ENCODE data around the gene CD93.

Gene CD93

DNA sequence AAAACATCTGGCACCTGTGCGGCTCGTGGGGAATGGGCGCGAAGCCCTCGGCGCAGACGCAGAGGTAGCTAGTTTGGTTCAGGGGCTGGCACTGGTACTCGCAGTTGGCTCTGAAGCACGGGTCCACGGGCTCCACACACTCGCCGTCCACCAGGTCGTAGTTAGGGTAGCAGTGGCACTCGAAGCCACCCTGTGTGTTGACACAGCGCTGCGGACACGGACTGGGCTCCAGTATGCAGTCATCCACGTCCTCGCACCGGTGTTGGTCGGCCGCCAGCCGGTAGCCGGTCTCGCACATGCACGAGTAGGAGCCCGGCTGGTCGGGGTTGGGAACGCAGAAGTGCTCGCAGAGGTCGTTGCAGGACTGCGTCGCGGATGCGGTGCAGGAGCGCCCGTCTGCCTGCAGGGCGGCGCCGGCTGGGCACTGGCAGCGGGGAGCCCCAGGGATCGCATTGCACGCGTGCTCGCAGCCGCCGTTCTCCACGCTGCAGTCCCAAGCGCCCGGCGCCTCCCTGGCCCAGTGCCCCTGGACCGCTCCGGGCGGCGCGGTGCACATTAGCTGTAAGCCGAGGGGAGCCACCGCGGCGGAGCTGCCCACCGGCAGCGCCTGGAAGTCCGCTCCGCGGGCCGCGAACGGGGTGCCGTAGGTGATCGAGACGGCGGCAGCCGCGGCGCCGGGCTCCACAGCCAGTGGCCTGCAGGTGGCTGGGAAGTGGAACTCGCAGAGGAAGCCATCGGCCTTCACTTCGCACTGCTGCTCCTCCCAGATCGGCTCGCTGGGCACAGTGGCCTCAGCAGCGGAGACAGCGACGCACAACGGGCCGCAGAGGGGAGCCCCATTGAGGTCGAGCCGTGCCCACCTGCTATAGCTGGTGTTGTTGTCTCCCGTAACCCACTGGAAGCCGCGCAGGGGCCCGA, 37.6 kb downstream of the CD93 start:
- H3K4me1 ChIP-seq (ENCODE audit: control insufficient read depth, insufficient read depth, low read length), result peaks cover 2% of the 10 kb centered on the region

DNA sequence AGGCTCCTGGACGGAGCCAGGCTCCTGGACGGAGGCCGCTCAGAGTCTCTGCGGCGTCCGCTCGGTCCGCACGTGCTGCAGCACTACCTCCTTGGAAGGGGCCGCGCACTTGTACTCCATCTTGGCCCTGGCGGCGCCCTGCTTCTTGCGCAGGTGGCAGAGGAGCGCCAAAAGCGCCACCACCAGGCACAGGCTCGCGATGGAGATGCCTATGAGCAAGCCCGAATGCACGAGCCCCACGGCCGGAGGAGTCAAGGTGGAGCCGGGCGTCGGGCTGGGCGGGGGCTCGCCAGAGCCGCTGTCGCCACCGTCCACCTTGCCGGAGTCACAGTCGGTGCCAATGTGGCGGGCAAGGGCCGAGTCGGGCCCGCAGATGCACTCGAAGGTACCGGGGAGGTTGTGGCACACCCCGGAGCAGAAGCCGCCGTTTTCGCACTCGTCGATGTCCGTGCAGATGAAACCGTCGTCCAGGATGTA, 38.3 kb downstream of the CD93 start:
- Histone ChIP-seq H3K9ac (ENCODE audit: low read depth, low read length) (no peak overlapping the region), H3K4me3 (ENCODE audit: low read depth, low read length) (peak overlapping the region; percentile 75), H3K27me3 (ENCODE audit: control insufficient read depth, insufficient read depth, low read length) (peaks cover 67% of the 10 kb centered on the region)

More for the DNA sequence above, 37.6 kb downstream of the CD93 start:
- Histone ChIP-seq H3K36me3 (ENCODE audit: control insufficient read depth, insufficient read depth, low read length) (no peaks in the 10 kb centered on the region), H3K9ac (ENCODE audit: low read depth, low read length) (no peak overlapping the region), H3K4me3 (ENCODE audit: low read depth, low read length) (peak overlapping the region; percentile 75), H3K9me3 (ENCODE audit: control insufficient read depth, insufficient read depth, low read length) (no peaks in the 10 kb centered on the region), H3K27me3 (ENCODE audit: control insufficient read depth, insufficient read depth, low read length) (peaks cover 69% of the 10 kb centered on the region)

GRCh38 chr20:23047001-23047737, 39.0 kb downstream of the CD93 start:
- Histone ChIP-seq H3K9ac (ENCODE audit: low read depth, low read length) (no peak overlapping the region), H3K27me3 (ENCODE audit: control insufficient read depth, insufficient read depth, low read length) (peaks cover 61% of the 10 kb centered on the region), H3K9me3 (ENCODE audit: control insufficient read depth, insufficient read depth, low read length) (no peaks in the 10 kb centered on the region), H3K36me3 (ENCODE audit: control insufficient read depth, insufficient read depth, low read length) (no peaks in the 10 kb centered on the region), H3K4me1 (ENCODE audit: control insufficient read depth, insufficient read depth, low read length) (peaks cover 8% of the 10 kb centered on the region), H3K4me3 (ENCODE audit: low read depth, low read length) (no peak overlapping the region)

More for the DNA sequence above, 38.3 kb downstream of the CD93 start:
- peaks cover 2% of the 10 kb centered on the region for H3K4me1 ChIP-seq (ENCODE audit: control insufficient read depth, insufficient read depth, low read length)
- no peaks in the 10 kb centered on the region for H3K9me3 ChIP-seq (ENCODE audit: control insufficient read depth, insufficient read depth, low read length)
- H3K36me3 ChIP-seq (ENCODE audit: control insufficient read depth, insufficient read depth, low read length), result no peaks in the 10 kb centered on the region

- H3K4me3 ChIP-seq (ENCODE audit: low read depth, low read length), result no peak overlapping the region
- H3K9me3 ChIP-seq (ENCODE audit: control insufficient read depth, insufficient read depth, low read length), result no peaks in the 10 kb centered on the region
- no peak overlapping the region for H3K9ac ChIP-seq (ENCODE audit: low read depth, low read length)
- H3K36me3 ChIP-seq (ENCODE audit: control insufficient read depth, insufficient read depth, low read length), result no peaks in the 10 kb centered on the region
- peaks cover 54% of the 10 kb centered on the region for H3K27me3 ChIP-seq (ENCODE audit: control insufficient read depth, insufficient read depth, low read length)
- peaks cover 11% of the 10 kb centered on the region for H3K4me1 ChIP-seq (ENCODE audit: control insufficient read depth, insufficient read depth, low read length)
These were observed 39.7 kb downstream of the CD93 start for GRCh38 chr20:23046431-23046830.

GRCh38 chr20:23043376-23043775, 42.7 kb downstream of the CD93 start:
- no peak overlapping the region for H3K4me3 ChIP-seq (ENCODE audit: low read depth, low read length)
- H3K4me1 ChIP-seq (ENCODE audit: control insufficient read depth, insufficient read depth, low read length), result peaks cover 11% of the 10 kb centered on the region
- H3K36me3 ChIP-seq (ENCODE audit: control insufficient read depth, insufficient read depth, low read length), result no peaks in the 10 kb centered on the region
- H3K9ac ChIP-seq (ENCODE audit: low read depth, low read length), result no peak overlapping the region
- peaks cover 47% of the 10 kb centered on the region for H3K27me3 ChIP-seq (ENCODE audit: control insufficient read depth, insufficient read depth, low read length)
- H3K9me3 ChIP-seq (ENCODE audit: control insufficient read depth, insufficient read depth, low read length), result no peaks in the 10 kb centered on the region

GRCh38 chr20:23042270-23042669, 43.9 kb downstream of the CD93 start:
- Histone ChIP-seq H3K4me1 (ENCODE audit: control insufficient read depth, insufficient read depth, low read length) (peaks cover 11% of the 10 kb centered on the region), H3K36me3 (ENCODE audit: control insufficient read depth, insufficient read depth, low read length) (no peaks in the 10 kb centered on the region), H3K27me3 (ENCODE audit: control insufficient read depth, insufficient read depth, low read length) (peaks cover 47% of the 10 kb centered on the region), H3K4me3 (ENCODE audit: low read depth, low read length) (no peak overlapping the region), H3K9me3 (ENCODE audit: control insufficient read depth, insufficient read depth, low read length) (no peaks in the 10 kb centered on the region), H3K9ac (ENCODE audit: low read depth, low read length) (no peak overlapping the region)

DNA sequence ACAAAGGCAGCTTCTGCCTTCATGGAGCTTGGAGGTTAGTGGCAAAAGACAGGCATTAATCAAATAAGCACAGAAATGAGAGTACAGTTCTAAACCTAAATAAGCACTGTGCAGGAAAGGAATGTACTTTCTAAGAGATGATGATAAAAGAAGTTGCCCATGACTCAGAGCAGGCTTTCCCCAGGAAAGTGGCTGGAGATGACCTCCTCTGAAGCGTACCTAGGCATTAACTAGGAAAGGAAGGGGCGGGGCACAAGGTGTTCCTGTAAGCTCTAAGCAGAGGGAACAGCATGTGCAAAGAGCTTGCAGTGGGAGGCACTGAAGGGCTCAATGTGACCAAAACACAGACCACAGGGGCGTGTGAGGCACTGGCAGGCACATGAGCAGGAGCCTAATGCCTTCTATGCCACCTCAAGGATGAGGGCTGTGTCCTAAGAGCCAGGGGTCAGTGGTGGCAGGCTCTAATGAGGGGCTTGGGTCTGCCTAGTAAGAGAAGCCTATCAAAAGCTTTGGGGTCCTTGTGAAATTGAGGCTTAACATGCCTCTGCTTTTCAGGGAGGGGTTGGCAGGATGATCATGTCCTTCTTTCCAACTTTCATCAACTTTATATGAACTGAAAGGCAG, 46.1 kb downstream of the CD93 start:
- H3K9me3 ChIP-seq (ENCODE audit: control insufficient read depth, insufficient read depth, low read length), result no peaks in the 10 kb centered on the region
- H3K36me3 ChIP-seq (ENCODE audit: control insufficient read depth, insufficient read depth, low read length), result no peaks in the 10 kb centered on the region
- peaks cover 11% of the 10 kb centered on the region for H3K4me1 ChIP-seq (ENCODE audit: control insufficient read depth, insufficient read depth, low read length)
- peaks cover 53% of the 10 kb centered on the region for H3K27me3 ChIP-seq (ENCODE audit: control insufficient read depth, insufficient read depth, low read length)
- no peak overlapping the region for H3K4me3 ChIP-seq (ENCODE audit: low read depth, low read length)
- no peak overlapping the region for H3K9ac ChIP-seq (ENCODE audit: low read depth, low read length)

GRCh38 chr20:23039136-23039875, 46.8 kb downstream of the CD93 start:
- peaks cover 11% of the 10 kb centered on the region for H3K4me1 ChIP-seq (ENCODE audit: control insufficient read depth, insufficient read depth, low read length)
- H3K9me3 ChIP-seq (ENCODE audit: control insufficient read depth, insufficient read depth, low read length), result no peaks in the 10 kb centered on the region
- H3K27me3 ChIP-seq (ENCODE audit: control insufficient read depth, insufficient read depth, low read length), result peaks cover 56% of the 10 kb centered on the region
- no peak overlapping the region for H3K9ac ChIP-seq (ENCODE audit: low read depth, low read length)
- H3K4me3 ChIP-seq (ENCODE audit: low read depth, low read length), result no peak overlapping the region
- H3K36me3 ChIP-seq (ENCODE audit: control insufficient read depth, insufficient read depth, low read length), result no peaks in the 10 kb centered on the region

GRCh38 chr20:23037017-23037481, 49.1 kb downstream of the CD93 start:
- Histone ChIP-seq H3K36me3 (ENCODE audit: control insufficient read depth, insufficient read depth, low read length) (no peaks in the 10 kb centered on the region), H3K9ac (ENCODE audit: low read depth, low read length) (no peak overlapping the region), H3K4me1 (ENCODE audit: control insufficient read depth, insufficient read depth, low read length) (peaks cover 4% of the 10 kb centered on the region), H3K4me3 (ENCODE audit: low read depth, low read length) (no peak overlapping the region), H3K9me3 (ENCODE audit: control insufficient read depth, insufficient read depth, low read length) (no peaks in the 10 kb centered on the region), H3K27me3 (ENCODE audit: control insufficient read depth, insufficient read depth, low read length) (peaks cover 62% of the 10 kb centered on the region)

- Histone ChIP-seq H3K9me3 (ENCODE audit: control insufficient read depth, insufficient read depth, low read length) (no peaks in the 10 kb centered on the region), H3K4me1 (ENCODE audit: control insufficient read depth, insufficient read depth, low read length) (no peaks in the 10 kb centered on the region), H3K4me3 (ENCODE audit: low read depth, low read length) (no peak overlapping the region), H3K9ac (ENCODE audit: low read depth, low read length) (no peak overlapping the region), H3K27me3 (ENCODE audit: control insufficient read depth, insufficient read depth, low read length) (peaks cover 64% of the 10 kb centered on the region), H3K36me3 (ENCODE audit: control insufficient read depth, insufficient read depth, low read length) (no peaks in the 10 kb centered on the region)
These were observed 49.8 kb downstream of the CD93 start for GRCh38 chr20:23036371-23036770.

- no peaks in the 10 kb centered on the region for H3K9me3 ChIP-seq (ENCODE audit: control insufficient read depth, insufficient read depth, low read length)
- peak overlapping the region; percentile 35 for H3K4me3 ChIP-seq (ENCODE audit: low read depth, low read length)
- no peaks in the 10 kb centered on the region for H3K4me1 ChIP-seq (ENCODE audit: control insufficient read depth, insufficient read depth, low read length)
- H3K27me3 ChIP-seq (ENCODE audit: control insufficient read depth, insufficient read depth, low read length), result peaks cover 64% of the 10 kb centered on the region
- H3K9ac ChIP-seq (ENCODE audit: low read depth, low read length), result no peak overlapping the region
- H3K36me3 ChIP-seq (ENCODE audit: control insufficient read depth, insufficient read depth, low read length), result no peaks in the 10 kb centered on the region
These were observed 50.4 kb downstream of the CD93 start for GRCh38 chr20:23035731-23036130.
